ENCODE data around the gene CBX8.
A peak's percentile ranks its signal among the peaks of the same experiment; 100 is the strongest.

Gene CBX8

GRCh38 chr17:79792984-79793923 is 3.6 kb downstream of the CBX8 start:
- DNase-seq (ENCODE audit: low spot score) = peak; percentile 94

GRCh38 chr17:79792341-79792871 is 4.5 kb downstream of the CBX8 start:
- DNase-seq (ENCODE audit: low spot score) = no peak

- no peak for DNase-seq (ENCODE audit: low spot score)
Measured at GRCh38 chr17:79791735-79792161, 5.1 kb downstream of the CBX8 start.

DNA sequence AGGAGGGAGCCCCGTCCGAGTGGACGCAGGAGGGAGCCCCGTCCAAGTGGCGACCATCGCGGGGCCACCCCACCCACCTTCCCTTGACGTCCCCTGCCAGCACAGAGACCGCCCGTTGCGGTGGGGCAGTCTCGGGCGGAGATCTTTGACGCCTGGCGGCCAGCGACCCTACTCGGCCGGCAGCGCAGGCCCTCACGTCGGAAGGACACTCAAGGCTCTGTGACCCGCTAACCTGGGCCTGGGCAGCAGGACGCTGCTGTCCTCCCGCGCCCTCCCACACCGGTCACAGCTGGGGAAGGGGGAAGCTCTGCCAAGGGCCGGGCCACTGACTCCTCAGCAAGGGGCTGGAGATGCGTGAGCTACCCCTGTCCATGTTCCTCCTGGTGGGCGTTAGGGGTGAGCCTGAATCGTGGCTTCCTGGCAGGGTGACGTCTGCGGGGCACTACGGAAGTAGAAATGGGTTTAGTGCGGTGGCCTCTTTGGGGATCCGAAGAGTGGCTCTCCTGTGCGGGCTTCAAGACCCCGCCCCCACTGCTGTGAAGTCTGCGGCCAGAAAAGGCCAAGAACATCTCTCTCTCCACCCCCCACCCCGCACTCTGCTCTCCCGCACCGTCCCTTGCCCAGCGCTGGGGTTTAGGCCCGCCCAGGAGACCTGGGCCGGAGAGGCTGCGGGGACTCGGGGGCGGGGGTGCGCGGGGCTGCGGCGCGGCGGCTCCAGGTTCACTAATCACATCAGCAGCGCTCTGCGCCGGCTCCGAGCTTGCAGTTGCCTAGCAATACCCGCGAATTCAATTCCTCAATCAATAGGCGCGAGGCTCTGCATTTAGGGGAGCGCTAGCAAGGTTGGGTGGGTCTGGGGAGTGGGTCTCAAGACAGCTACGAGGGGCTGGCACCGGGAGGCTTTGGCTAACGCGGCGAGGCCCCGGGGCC is 5.8 kb downstream of the CBX8 start:
- DNase-seq (ENCODE audit: low spot score) = no peak

GRCh38 chr17:79789943-79790804 is 6.7 kb downstream of the CBX8 start:
- DNase-seq (ENCODE audit: low spot score) = peak; percentile 76

GRCh38 chr17:79788989-79789942 is 7.6 kb downstream of the CBX8 start:
- no peak for DNase-seq (ENCODE audit: low spot score)

- DNase-seq (ENCODE audit: low spot score) = no peak
Measured at GRCh38 chr17:79788455-79788854, 8.4 kb downstream of the CBX8 start.

GRCh38 chr17:79786930-79787643 is 9.8 kb downstream of the CBX8 start:
- no peak for DNase-seq (ENCODE audit: low spot score)

- DNase-seq (ENCODE audit: low spot score) = no peak
Measured at GRCh38 chr17:79785900-79786810, 10.7 kb downstream of the CBX8 start.

DNA sequence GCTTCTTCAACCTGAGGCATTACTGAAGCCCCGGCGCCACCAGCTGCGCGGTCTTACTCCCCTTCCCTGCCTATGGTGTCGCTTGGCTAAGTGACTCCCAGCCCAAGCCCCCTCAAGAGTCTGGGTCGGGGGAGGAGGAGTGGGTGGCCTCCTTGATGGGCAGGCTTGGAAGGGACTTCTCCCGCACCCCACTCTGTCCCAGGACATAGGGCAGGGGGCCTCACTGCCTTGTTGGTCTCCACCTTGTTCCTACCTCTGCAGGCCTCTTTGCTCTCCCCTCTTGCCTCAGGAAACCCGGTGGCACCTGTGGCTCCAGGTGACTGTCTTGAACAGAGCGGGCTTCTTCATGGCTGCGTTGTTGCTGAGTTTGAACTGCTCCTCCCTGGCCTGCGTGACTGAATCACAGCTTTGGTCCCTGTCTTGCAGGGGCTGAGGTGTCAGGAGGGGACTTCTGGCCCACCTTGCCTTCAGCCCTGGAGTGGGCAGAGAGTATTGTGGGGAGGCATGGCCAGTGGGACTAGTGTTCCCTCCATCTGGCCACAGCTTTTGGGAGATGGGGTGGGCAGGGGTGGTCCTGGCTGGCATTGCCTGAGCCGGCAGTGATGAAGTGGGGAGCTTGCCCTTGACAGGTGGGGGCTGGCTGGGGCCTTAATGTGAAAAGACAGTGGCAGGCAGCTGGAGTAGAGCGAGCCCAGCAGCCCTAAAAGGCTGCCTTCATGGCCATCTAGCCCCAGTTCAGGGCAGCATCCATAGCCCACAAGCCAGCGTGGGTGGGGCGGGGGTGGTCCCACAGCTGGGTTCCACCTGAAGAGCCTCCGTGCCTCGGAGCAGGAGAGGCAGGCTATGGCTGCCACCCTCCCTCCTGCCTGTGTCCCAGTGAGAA is 11.6 kb downstream of the CBX8 start:
- no peak for DNase-seq (ENCODE audit: low spot score)

GRCh38 chr17:79784353-79785016 is 12.4 kb downstream of the CBX8 start:
- DNase-seq (ENCODE audit: low spot score) = no peak

DNA sequence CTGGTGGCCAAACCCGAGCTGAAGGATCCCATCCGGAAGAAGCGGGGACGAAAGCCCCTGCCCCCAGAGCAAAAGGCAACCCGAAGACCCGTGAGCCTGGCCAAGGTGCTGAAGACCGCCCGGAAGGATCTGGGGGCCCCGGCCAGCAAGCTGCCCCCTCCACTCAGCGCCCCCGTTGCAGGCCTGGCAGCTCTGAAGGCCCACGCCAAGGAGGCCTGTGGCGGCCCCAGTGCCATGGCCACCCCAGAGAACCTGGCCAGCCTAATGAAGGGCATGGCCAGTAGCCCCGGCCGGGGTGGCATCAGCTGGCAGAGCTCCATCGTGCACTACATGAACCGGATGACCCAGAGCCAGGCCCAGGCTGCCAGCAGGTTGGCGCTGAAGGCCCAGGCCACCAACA is 13.0 kb downstream of the CBX8 start:
- no peak for DNase-seq (ENCODE audit: low spot score)

DNA sequence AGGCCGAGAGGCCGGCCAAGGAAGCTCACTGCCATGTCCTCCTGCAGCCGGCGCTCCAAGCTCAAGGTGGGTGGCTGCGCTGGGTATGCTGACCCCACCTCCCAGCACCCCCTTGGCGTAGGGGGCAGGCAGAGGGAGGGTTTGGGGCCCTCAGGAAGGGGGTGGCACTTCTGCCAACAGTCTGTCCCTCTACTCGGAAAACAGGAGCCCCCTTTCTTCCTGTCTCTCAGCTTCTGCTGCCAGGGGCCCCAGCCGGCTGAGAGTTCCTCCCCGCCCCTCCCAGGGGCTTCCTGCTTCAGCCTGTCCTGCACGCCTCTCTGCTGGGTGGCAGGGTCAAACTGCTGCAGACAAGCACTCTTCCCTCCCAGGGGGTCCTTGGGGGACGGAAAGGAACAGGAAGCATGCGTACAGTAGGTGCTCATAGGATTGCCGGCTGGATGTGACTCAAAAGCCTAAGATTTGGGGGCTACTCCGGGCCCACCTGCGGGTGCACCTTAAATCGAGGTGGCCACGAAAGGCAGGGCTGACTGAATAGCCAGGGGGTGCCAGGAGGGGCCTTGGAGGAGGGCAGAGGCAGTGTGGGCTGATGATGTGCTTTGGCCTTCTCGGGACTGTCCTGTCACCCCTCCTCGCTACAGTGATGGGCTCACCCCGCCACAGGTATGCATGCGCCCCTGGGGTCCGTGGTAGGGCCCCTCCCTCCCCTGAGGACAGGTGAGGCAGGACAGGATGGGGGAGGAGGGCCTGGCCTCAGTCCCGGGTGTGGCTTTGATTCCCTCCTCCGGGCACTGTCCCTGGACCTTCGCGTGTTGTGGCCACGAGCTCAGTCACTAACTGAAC is 14.9 kb downstream of the CBX8 start:
- DNase-seq (ENCODE audit: low spot score) = no peak

DNA sequence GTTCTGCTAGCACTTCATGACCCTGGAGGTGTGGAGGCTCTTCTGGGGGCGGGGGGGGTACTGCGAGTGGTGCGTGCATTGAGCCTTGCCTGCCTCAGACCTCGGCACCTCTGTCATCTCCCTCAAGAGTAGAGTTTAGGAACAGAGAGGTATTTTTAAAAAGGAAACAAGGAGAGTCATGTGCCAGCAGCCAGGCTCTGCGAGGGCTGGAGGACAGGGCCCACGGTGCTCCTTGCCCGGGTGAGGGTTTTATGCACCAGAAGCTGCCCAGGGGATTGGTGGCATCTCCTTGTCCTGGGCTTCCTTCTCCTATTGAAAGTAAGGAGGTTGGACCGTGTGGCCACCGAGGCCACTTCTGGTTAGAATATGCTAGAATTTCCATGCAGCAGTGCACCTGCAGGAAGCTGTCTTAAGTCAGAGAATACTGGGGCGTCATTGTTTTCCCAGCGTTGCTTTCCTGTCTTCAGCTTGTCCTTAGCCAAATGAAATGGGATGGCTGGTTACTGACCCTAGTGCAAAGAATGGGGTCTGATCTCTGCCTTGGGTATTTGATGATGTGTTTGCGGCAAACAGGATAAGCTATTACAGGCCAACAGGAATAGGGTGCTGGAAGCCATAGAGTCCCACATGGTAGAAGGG is 15.7 kb downstream of the CBX8 start:
- DNase-seq (ENCODE audit: low spot score) = no peak

- DNase-seq (ENCODE audit: low spot score) = no peak
Measured at GRCh38 chr17:79779661-79780365, 17.1 kb downstream of the CBX8 start.

Data from hepatic stellate cell (primary cell).